OCI-LY3 (cell line): ENCODE results near the gene SLF2.
A peak's percentile ranks its signal among the peaks of the same experiment; 100 is the strongest.

Experiments used
- H2AFZ ChIP-seq: fragments of 200-600, 300-600 bp; shearing (Covaris generic); 2 replicates; pipeline ENCODE4 v1.6.0; 2014; ENCODE audit warnings: antibody characterized with exemption, low read depth, low read length
- H3K27ac ChIP-seq: fragments of 200-600, 300-600 bp; sonication (generic); 2 replicates; pipeline ENCODE4 v1.5.1; 2014; ENCODE audit warnings: mild to moderate bottlenecking, low read length, moderate library complexity, mixed read lengths
- H3K27me3 ChIP-seq: fragments of 200-600, 300-600 bp; sonication (generic); 2 replicates; pipeline ENCODE4 v1.6.1; 2014; ENCODE audit warnings: low read depth, low read length, mixed read lengths
- H3K36me3 ChIP-seq: fragments of 200-600, 300-600 bp; sonication (generic); replicated peaks from 2 replicates; pipeline ENCODE3; 2014; ENCODE audit warnings: low read depth, low read length, mixed read lengths
- H3K4me1 ChIP-seq: fragments of 300-600, 200-600 bp; sonication (generic); 2 replicates; pipeline ENCODE4 v1.6.1; 2014; ENCODE audit warnings: low read length, mixed read lengths
- H3K4me2 ChIP-seq: fragments of 200-600, 300-600 bp; sonication (generic); 2 replicates; pipeline ENCODE4 v1.6.1; 2014; ENCODE audit warnings: low read length, mixed read lengths
- H3K4me3 ChIP-seq: fragments of 300-600, 200-600 bp; sonication (generic); 2 replicates; pipeline ENCODE4 v1.5.1; 2014; ENCODE audit warnings: antibody characterized with exemption, mild to moderate bottlenecking, low read length, moderate library complexity
- H3K79me2 ChIP-seq: fragments of 300-600, 200-600 bp; shearing (Covaris generic); 2 replicates; pipeline ENCODE4 v1.6.1; 2014; ENCODE audit warnings: mild to moderate bottlenecking, low read length, mixed read lengths
- H3K9ac ChIP-seq: fragments of 300-600, 200-600 bp; shearing (Covaris generic); 2 replicates; pipeline ENCODE4 v1.6.0; 2014; ENCODE audit warnings: mild to moderate bottlenecking, low read length, moderate library complexity
- H3K9me3 ChIP-seq: fragments of 200-600, 300-600 bp; shearing (Covaris generic); 2 replicates; pipeline ENCODE4 v1.6.1; 2014; ENCODE audit warnings: low read length, mixed read lengths; ENCODE audit not compliant: insufficient read depth
- H4K20me1 ChIP-seq: fragments of 200-600, 300-600 bp; sonication (generic); 2 replicates; pipeline ENCODE4 v1.6.1; 2016; ENCODE audit warnings: low read length, mixed read lengths; ENCODE audit not compliant: insufficient read depth
- EZH2phosphoT487 ChIP-seq: fragments of 200-600 bp; shearing (Covaris generic); IDR thresholded peaks from 2 replicates; pipeline ENCODE4 v1.6.1; 2018; ENCODE audit warnings: antibody characterized with exemption, mixed run types, low read depth
- TF ChIP-seq, protein P1 (sequence below): fragments of 200-600, 300-600 bp; sonication (generic); IDR thresholded peaks from 2 replicates; pipeline ENCODE4 v1.5.1; 2014; ENCODE audit warnings: antibody characterized with exemption, low read length, low read depth

The SLF2 gene

DNA sequence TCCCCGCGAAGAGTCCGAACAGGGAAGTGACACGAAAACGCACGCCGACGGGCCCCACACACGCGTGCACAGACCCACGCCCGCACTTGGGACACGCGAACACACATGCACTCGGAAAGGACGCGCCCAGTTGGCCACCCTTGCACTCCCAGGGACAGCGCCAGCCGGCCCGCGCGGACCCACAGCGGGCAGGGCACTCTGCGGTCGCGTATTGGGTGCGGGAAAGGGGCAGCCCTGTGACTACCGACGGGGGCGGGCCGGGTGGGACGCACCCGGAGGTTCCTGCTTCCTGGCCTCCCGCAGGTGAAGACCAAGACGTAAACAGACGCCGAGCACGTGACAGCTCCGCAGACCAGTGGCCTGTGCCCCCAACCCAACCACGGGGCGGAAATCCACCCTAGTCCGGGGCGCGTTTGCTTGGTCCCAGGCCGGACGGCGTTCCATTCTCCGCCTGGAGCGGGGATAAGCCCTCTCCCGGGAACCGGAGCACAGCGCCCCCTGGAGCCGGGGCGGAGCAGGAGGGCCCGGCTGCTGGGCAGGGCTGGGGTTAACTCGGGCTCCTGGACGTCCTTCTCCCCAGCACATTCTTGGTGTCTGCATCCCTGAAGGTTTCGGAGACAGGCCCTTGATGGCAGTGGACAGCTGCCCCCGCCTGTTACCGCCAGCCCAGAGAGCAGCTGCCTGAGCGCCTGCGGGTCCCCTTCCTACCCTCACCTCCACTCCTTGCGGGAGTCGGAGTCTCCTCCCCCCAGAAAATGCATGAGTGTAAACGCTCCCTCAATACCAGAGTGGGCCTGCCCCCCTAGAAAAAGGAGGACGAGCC, 84.8 kb downstream of the SLF2 start:
- Histone ChIP-seq H3K27me3 (no peaks in the 10 kb centered on the region), H2AFZ (peak overlapping the region; percentile 64; the same call in 1 of the 2 replicates), H3K4me3 (peak overlapping the region; percentile 84), H3K4me2 (peak overlapping the region; percentile 99), H3K4me1 (peaks cover 14% of the 10 kb centered on the region), H4K20me1 (no peaks in the 10 kb centered on the region), H3K27ac (peak overlapping the region; percentile 81), H3K36me3 (no peaks in the 10 kb centered on the region), H3K9me3 (no peaks in the 10 kb centered on the region), H3K9ac (peak overlapping the region; percentile 92), H3K79me2 (peaks cover 6% of the 10 kb centered on the region; the same call in 1 of the 2 replicates)
- no peak for TF ChIP-seq EZH2phosphoT487
- TF ChIP-seq, protein P1, sequence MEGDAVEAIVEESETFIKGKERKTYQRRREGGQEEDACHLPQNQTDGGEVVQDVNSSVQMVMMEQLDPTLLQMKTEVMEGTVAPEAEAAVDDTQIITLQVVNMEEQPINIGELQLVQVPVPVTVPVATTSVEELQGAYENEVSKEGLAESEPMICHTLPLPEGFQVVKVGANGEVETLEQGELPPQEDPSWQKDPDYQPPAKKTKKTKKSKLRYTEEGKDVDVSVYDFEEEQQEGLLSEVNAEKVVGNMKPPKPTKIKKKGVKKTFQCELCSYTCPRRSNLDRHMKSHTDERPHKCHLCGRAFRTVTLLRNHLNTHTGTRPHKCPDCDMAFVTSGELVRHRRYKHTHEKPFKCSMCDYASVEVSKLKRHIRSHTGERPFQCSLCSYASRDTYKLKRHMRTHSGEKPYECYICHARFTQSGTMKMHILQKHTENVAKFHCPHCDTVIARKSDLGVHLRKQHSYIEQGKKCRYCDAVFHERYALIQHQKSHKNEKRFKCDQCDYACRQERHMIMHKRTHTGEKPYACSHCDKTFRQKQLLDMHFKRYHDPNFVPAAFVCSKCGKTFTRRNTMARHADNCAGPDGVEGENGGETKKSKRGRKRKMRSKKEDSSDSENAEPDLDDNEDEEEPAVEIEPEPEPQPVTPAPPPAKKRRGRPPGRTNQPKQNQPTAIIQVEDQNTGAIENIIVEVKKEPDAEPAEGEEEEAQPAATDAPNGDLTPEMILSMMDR = peak; percentile 61

DNA sequence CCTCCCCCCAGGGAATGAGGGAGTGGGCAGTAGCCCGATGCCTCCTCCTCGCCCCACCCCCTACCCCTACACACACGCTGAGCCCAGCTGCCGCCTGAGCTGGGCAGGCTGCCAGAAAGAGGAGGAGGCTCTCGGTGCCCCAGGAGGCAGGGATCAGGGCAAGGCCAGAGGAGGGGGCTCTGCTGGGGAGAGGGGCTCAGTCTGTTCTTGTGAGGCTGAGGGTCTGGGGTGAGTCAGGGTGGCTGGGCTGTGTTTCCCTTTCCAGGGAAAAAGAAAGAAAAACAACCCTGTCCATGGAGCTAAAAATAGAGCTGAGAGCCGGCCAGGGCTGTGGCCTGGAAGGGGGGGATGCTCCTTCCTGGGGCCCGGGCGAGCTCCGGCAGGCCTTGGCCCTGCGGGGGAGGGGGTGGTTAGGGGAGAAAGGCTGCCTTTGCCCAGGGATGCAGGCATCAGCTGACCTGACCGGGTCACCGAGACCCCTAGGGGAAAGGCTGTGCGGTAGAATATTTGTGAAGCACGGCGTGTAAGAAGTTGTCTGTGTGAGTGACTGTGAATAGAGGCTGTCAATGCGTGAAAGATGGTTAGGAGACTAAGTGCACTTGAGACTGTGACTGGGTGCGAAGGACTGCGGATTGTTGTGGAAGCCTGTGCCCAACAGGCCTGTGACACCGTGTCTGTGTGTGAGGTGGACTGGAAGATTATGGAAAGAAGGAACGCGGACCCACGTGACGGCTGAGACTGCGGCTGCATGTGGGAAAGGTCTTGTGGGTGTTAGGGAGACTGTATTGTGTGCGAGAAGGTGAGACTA, 85.6 kb downstream of the SLF2 start:
- no peaks in the 10 kb centered on the region for H4K20me1 ChIP-seq
- H3K4me1 ChIP-seq = peaks cover 14% of the 10 kb centered on the region
- peak overlapping the region; percentile 84 for H3K4me3 ChIP-seq
- H3K27me3 ChIP-seq = no peaks in the 10 kb centered on the region
- H3K36me3 ChIP-seq = no peaks in the 10 kb centered on the region
- no peak for TF ChIP-seq EZH2phosphoT487
- TF ChIP-seq, protein P1 = no peak
- H3K27ac ChIP-seq = peak overlapping the region; percentile 81
- peak overlapping the region; percentile 99 for H3K4me2 ChIP-seq
- H3K9ac ChIP-seq = peak overlapping the region; percentile 92
- no peaks in the 10 kb centered on the region for H3K9me3 ChIP-seq
- H2AFZ ChIP-seq = peak overlapping the region; percentile 65; the same call in 1 of the 2 replicates
- peaks cover 6% of the 10 kb centered on the region; the same call in 1 of the 2 replicates for H3K79me2 ChIP-seq

DNA sequence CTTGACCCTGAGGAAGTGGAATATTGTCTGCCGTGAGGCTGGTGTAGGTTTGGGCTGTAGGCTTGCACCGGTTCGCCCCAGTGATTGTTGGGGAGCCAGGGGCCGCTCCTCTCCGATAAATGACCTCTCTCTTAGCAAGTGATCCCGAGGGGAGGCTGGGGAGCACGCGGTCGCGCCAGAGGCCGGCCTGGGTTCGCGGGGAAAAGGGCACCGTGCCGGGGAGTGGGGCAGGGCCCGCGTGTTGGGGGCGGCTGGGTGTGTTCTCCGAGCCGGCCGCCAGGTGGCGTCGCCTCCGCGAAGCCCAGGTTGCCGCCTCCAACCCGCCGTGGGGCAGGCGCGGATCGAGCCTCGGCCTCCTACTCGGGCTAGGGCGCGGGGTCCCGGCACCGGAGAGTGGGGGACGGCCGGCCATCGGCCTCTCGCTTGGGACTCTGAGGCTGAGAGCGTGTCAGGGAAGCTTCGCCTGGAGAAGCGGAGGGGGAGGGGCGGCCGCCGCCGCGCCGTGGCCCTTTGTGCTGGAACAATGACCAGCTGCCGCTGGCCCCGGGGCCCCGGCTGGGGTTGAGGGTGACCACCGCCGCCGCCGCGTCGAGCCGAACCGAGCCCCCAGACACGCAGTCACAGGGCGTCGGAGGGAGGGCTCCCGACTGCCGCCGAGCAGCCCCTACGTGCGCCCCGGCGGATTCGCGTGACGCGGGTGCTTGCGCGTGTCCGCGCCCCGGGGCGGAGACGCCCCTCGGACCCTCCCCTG, 86.4 kb downstream of the SLF2 start:
- no peaks in the 10 kb centered on the region for H3K36me3 ChIP-seq
- no peak for TF ChIP-seq EZH2phosphoT487
- TF ChIP-seq, protein P1 = peak; percentile 57
- peak overlapping the region; percentile 92 for H3K9ac ChIP-seq
- peaks cover 14% of the 10 kb centered on the region for H3K4me1 ChIP-seq
- H4K20me1 ChIP-seq = no peaks in the 10 kb centered on the region
- no peaks in the 10 kb centered on the region for H3K9me3 ChIP-seq
- peak overlapping the region; percentile 81 for H3K27ac ChIP-seq
- peak overlapping the region; percentile 84 for H3K4me3 ChIP-seq
- peaks cover 6% of the 10 kb centered on the region; the same call in 1 of the 2 replicates for H3K79me2 ChIP-seq
- H3K27me3 ChIP-seq = no peaks in the 10 kb centered on the region
- peak overlapping the region; percentile 65; the same call in 1 of the 2 replicates for H2AFZ ChIP-seq
- H3K4me2 ChIP-seq = peak overlapping the region; percentile 99
